Right atrium auricular region (tissue), 2 donors: ENCODE results near the gene DCP1B. TPM values are rescaled to one million over a fixed set of nuclear protein-coding genes. Genes with fewer than 3 reads are reported as not detected.

Experiments
- DNase-seq: peaks from one replicate; pipeline ENCODE4 v3.0.0-alpha.2; 2019; ENCODE audit warnings: low spot score
- H3K27ac ChIP-seq, 2 donors: fragments of 200-600 bp; sonication (generic); 1 replicate in 1 of 2; 2 replicates in 1 of 2; pipeline ENCODE4 v1.5.1; 2016 to 2019
- H3K27me3 ChIP-seq, 2 donors: fragments of 200-600 bp; sonication (generic); one replicate each; pipeline versions ENCODE4 v1.5.1 to v1.6.0; 2017 to 2019
- H3K36me3 ChIP-seq: fragments of 200-600 bp; sonication (generic); one replicate; pipeline ENCODE4 v1.5.1; 2016
- H3K4me1 ChIP-seq, 2 donors: fragments of 200-600 bp; sonication (generic); one replicate each; pipeline versions ENCODE4 v1.5.1 to v1.6.0; 2017 to 2019
- H3K4me3 ChIP-seq, 2 donors: fragments of 200-600 bp; sonication (generic); 1 replicate in 1 of 2; 2 replicates in 1 of 2; pipeline ENCODE4 v1.5.1; 2017 to 2019; ENCODE audit warnings: mild to moderate bottlenecking in 1 of 2, moderate library complexity in 1 of 2
- H3K9me3 ChIP-seq, 2 donors: fragments of 200-600 bp; sonication (generic); one replicate each; pipeline ENCODE4 v1.5.1; 2019
- CTCF ChIP-seq, 2 donors: fragments of 200-600 bp; sonication (generic); IDR thresholded peaks; one replicate each; pipeline ENCODE4 v1.5.1; 2019; ENCODE audit warnings: antibody characterized with exemption in 2 of 2
- total RNA-seq, 2 donors: library from RNA; depleted of rRNA; stranded (reverse); fragments of >200 nt; gene quantifications; one replicate each; pipeline ENCODE4 v1.1.0, GENCODE V29; 2016

Gene DCP1B
- total RNA-seq, 2 donors from 2014 or later: 5.8 to 6.2 TPM

- H3K4me3 ChIP-seq: no peak overlapping the region
- no peak overlapping the region for H3K27ac ChIP-seq
- DNase-seq: peak; percentile 49
- H3K27me3 ChIP-seq: no peaks in the 10 kb centered on the region
- H3K4me1 ChIP-seq: no peaks in the 10 kb centered on the region
- no peak for TF ChIP-seq CTCF (IDR thresholded peaks at IDR 0.05)
- H3K36me3 ChIP-seq: no peaks in the 10 kb centered on the region
- H3K9me3 ChIP-seq: peaks cover 0 to 26% of the 10 kb centered on the region in 2 donors
Measured at GRCh38 chr12:1907652-1908611, 96.3 kb downstream of the DCP1B start.

- TF ChIP-seq CTCF (IDR thresholded peaks at IDR 0.05): no peak
- Histone ChIP-seq H3K4me1 (no peaks in the 10 kb centered on the region), H3K27ac (no peak overlapping the region), H3K27me3 (no peaks in the 10 kb centered on the region), H3K36me3 (no peaks in the 10 kb centered on the region), H3K9me3 (peaks cover 0 to 31% of the 10 kb centered on the region in 2 donors), H3K4me3 (no peak overlapping the region)
- no peak for DNase-seq
Measured at GRCh38 chr12:1906579-1906978, 97.7 kb downstream of the DCP1B start.

- H3K4me3 ChIP-seq: no peak overlapping the region
- H3K9me3 ChIP-seq: peaks cover 0 to 31% of the 10 kb centered on the region in 2 donors
- no peaks in the 10 kb centered on the region for H3K27me3 ChIP-seq
- no peak for TF ChIP-seq CTCF (IDR thresholded peaks at IDR 0.05)
- no peak for DNase-seq
- no peaks in the 10 kb centered on the region for H3K36me3 ChIP-seq
- no peak overlapping the region for H3K27ac ChIP-seq
- H3K4me1 ChIP-seq: no peaks in the 10 kb centered on the region
Measured at GRCh38 chr12:1904875-1905274, 99.4 kb downstream of the DCP1B start.

- H3K27me3 ChIP-seq: no peaks in the 10 kb centered on the region
Measured at GRCh38 chr12:1896964-1897363, 107.3 kb downstream of the DCP1B start.

More at GRCh38 chr12:1896964-1897363, 107.3 kb downstream of the DCP1B start:
- DNase-seq: no peak
- H3K9me3 ChIP-seq: peaks cover 0 to 12% of the 10 kb centered on the region in 2 donors
- H3K27ac ChIP-seq: no peak overlapping the region
- no peak for TF ChIP-seq CTCF (IDR thresholded peaks at IDR 0.05)
- H3K4me3 ChIP-seq: no peak overlapping the region
- H3K4me1 ChIP-seq: no peaks in the 10 kb centered on the region
- H3K36me3 ChIP-seq: no peaks in the 10 kb centered on the region

Other genes starting within 250 kb of the DCP1B start
- gene LRTM2, start 183.9 kb downstream of the DCP1B start, total RNA-seq: not detected
- gene CACNA2D4, start 85.8 kb downstream of the DCP1B start, total RNA-seq: 1 to 10 TPM; 1.6 to 4.1 TPM
- 10 to 100 TPM; 83.1 to 93.6 TPM for gene CACNA1C, start 48.5 kb upstream of the DCP1B start, total RNA-seq